ENCODE results near the gene DRGX.

DNA sequence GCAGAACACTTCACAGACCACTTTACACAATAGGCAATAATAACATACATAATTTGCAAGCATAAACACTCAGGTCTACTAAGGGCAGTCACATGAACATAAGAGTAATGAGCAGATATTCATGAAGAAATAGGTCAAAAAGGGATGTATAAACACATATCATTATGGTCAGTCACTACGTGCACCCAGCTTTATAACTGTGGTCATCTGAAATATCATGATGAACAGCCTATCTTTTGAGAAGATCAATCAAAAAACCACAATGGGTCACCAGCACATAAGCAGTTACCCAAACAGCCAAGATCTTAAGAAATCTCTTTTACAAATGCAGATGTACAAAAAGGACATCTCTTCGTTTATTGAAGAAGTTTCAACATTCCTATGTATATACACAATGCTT, 35.5 kb upstream of the DRGX start:
- TF ChIP-seq, protein P1, sequence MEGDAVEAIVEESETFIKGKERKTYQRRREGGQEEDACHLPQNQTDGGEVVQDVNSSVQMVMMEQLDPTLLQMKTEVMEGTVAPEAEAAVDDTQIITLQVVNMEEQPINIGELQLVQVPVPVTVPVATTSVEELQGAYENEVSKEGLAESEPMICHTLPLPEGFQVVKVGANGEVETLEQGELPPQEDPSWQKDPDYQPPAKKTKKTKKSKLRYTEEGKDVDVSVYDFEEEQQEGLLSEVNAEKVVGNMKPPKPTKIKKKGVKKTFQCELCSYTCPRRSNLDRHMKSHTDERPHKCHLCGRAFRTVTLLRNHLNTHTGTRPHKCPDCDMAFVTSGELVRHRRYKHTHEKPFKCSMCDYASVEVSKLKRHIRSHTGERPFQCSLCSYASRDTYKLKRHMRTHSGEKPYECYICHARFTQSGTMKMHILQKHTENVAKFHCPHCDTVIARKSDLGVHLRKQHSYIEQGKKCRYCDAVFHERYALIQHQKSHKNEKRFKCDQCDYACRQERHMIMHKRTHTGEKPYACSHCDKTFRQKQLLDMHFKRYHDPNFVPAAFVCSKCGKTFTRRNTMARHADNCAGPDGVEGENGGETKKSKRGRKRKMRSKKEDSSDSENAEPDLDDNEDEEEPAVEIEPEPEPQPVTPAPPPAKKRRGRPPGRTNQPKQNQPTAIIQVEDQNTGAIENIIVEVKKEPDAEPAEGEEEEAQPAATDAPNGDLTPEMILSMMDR (IDR thresholded peaks at IDR 0.05), result no peak
- no peak for TF ChIP-seq POLR2A (IDR thresholded peaks at IDR 0.05)
